Measurements from ENCODE around the gene KRT74. TPM values are rescaled to one million over a fixed set of nuclear protein-coding genes. Genes with fewer than 3 reads are reported as not detected.

KRT74 gene
- total and polyA plus RNA-seq, 9 of the 15 experiments (the other 6 are each of a cell fraction or from before 2014, with no cell fraction given): not detected

- FAIRE-seq: no peak
- 1% methylated on average over 18 of the region's 18 CpGs for WGBS (ENCODE audit: insufficient coverage, low coverage, missing lambda C conversion rate)
- no peak overlapping the region for H3K9ac ChIP-seq (ENCODE audit: insufficient read depth in 1 of 2, low read depth in 2 of 2, low read length in 2 of 2)
Measured at GRCh38 chr12:52531566-52532300, 41.9 kb downstream of the KRT74 start.

More at GRCh38 chr12:52531566-52532300, 41.9 kb downstream of the KRT74 start:
- Histone ChIP-seq H4K20me1 (replicated peaks; ENCODE audit: control insufficient read depth, insufficient read depth, low read length) (peaks cover 5% of the 10 kb centered on the region; the same call in 1 of the 2 replicates), H3K79me2 (ENCODE audit: control insufficient read depth, insufficient read depth, low read length) (no peaks in the 10 kb centered on the region), H3K27ac (ENCODE audit: extremely low read depth, low read depth, low read length) (no peak overlapping the region), H3K36me3 (ENCODE audit: control insufficient read depth, insufficient read depth, low read length) (no peaks in the 10 kb centered on the region), H3K4me2 (ENCODE audit: insufficient read depth, low read length) (no peak overlapping the region), H3K9me1 (ENCODE audit: control insufficient read depth, insufficient read depth, low read length) (no peaks in the 10 kb centered on the region), H3K9me3 (replicated peaks; ENCODE audit: control insufficient read depth, insufficient read depth, low read depth, low read length) (no peaks in the 10 kb centered on the region), H3K4me3 (no peak overlapping the region), H3K27me3 (ENCODE audit: control insufficient read depth in 2 of 2, insufficient read depth in 2 of 2, low read length in 2 of 2) (peaks cover 5 to 32% of the 10 kb centered on the region in 2 experiments; a peak in 4 of 5 replicates), H2AFZ (ENCODE audit: low read depth, low read length) (no peak overlapping the region), H3K4me1 (replicated peaks in 1 of 2; ENCODE audit: control insufficient read depth in 2 of 2, insufficient read depth in 2 of 2, low read length in 2 of 2) (no peaks in the 10 kb centered on the region)
- POLR2A ChIA-PET: interaction anchor here (0.8 to 1.1 kb wide), 2 partner anchors 96 to 150 kb away, joined by 3 read pairs; no protein-coding TSS in a partner anchor
- DNase-seq (ENCODE audit: extremely low read depth in 1 of 4, low spot score in 3 of 4): no peak
- in situ Hi-C loops (cut with MboI) (no loop called here), intact Hi-C loops (cut with micrococcal nuclease) (no loop called here)
- no TSS peak for BruUV-seq (replicated peaks)
- CTCF ChIA-PET (ENCODE audit: low intra/inter-chr PET ratio): no interaction called here
- no peak for TF ChIP-seq ZNF444 (CRISPR knock-in tag; IDR thresholded peaks at IDR 0.05)
- no peak for TF ChIP-seq TAF9B (IDR thresholded peaks at IDR 0.05; ENCODE audit: partially characterized antibody)
- TF ChIP-seq ZNF324 (CRISPR knock-in tag; IDR thresholded peaks at IDR 0.05): no peak
- TF ChIP-seq ARID4B (CRISPR knock-in tag; IDR thresholded peaks at IDR 0.05): no peak
- no peak for TF ChIP-seq ZNF124 (CRISPR knock-in tag; IDR thresholded peaks at IDR 0.05)
- TF ChIP-seq ZNF263 (CRISPR knock-in tag; IDR thresholded peaks at IDR 0.05; ENCODE audit: borderline replicate concordance): no peak
- TF ChIP-seq ZNF584 (CRISPR knock-in tag; IDR thresholded peaks at IDR 0.05; ENCODE audit: low read depth): no peak
- no peak for TF ChIP-seq MEF2D (tag; conservative IDR thresholded peaks at IDR 0.05; ENCODE audit: low read depth)
- TF ChIP-seq YY1 (IDR thresholded peaks at IDR 0.05; ENCODE audit: borderline replicate concordance in 1 of 3, control insufficient read depth in 1 of 3, extremely low read depth in 1 of 3, insufficient read depth in 3 of 3, insufficient read length in 1 of 3, insufficient replicate concordance in 2 of 3, low read depth in 1 of 3, low read length in 2 of 3): no peak
- no peak for TF ChIP-seq HIVEP1 (CRISPR knock-in tag; IDR thresholded peaks at IDR 0.05)
- TF ChIP-seq MAZ (CRISPR knock-in tag; conservative IDR thresholded peaks at IDR 0.05 in 1 of 2, IDR thresholded peaks at IDR 0.05 in 1 of 2): no peak
- TF ChIP-seq BRF1 (IDR thresholded peaks at IDR 0.05; ENCODE audit: borderline replicate concordance, extremely low read depth, insufficient read length): no peak
- no peak for TF ChIP-seq ZEB2 (IDR thresholded peaks at IDR 0.05)
- TF ChIP-seq ZNF785 (CRISPR knock-in tag; IDR thresholded peaks at IDR 0.05): no peak
- no peak for TF ChIP-seq NR2F6 (CRISPR knock-in tag; IDR thresholded peaks at IDR 0.05)
- no peak for TF ChIP-seq THRA (IDR thresholded peaks at IDR 0.05)
- TF ChIP-seq HDGF (IDR thresholded peaks at IDR 0.05): no peak
- ATAC-seq: no peak
